Neural cell (in vitro differentiated cells): ENCODE data around the gene CCDC9. TPM values are rescaled to one million over a fixed set of nuclear protein-coding genes. Genes with fewer than 3 reads are reported as not detected.
A peak's percentile ranks its signal among the peaks of the same experiment; 100 is the strongest.

Experiments used
- H2AFZ ChIP-seq: fragments of 200-600, 300-800 bp; sonication (generic), shearing (Covaris generic); 2 replicates; pipeline ENCODE4 v1.6.0; 2014; ENCODE audit warnings: low read depth, mild to moderate bottlenecking, antibody characterized with exemption, low read length, moderate library complexity
- H3F3A ChIP-seq: fragments of 200-600 bp; shearing (Covaris generic); 2 replicates; pipeline ENCODE4 v1.6.1; 2016; ENCODE audit warnings: mild to moderate bottlenecking, moderate library complexity, mixed read lengths, antibody characterized with exemption, low read length; ENCODE audit not compliant: insufficient read depth, poor library complexity, severe bottlenecking
- H3K27ac ChIP-seq: fragments of 200-600, 300-800 bp; sonication (generic), shearing (Covaris generic); 2 replicates; pipeline ENCODE4 v1.5.1; 2014; ENCODE audit warnings: mild to moderate bottlenecking, low read length, moderate library complexity
- H3K27me3 ChIP-seq: fragments of 300-800, 200-600 bp; sonication (generic), shearing (Covaris generic); 2 replicates; pipeline ENCODE4 v1.6.0; 2014; ENCODE audit warnings: mild to moderate bottlenecking, low read depth, low read length, moderate library complexity; ENCODE audit not compliant: insufficient read depth
- H3K36me3 ChIP-seq: fragments of 300-800, 200-600 bp; sonication (generic), shearing (Covaris generic); 2 replicates; pipeline ENCODE4 v1.5.1; 2014; ENCODE audit warnings: mild to moderate bottlenecking, antibody characterized with exemption, low read length, moderate library complexity; ENCODE audit not compliant: insufficient read depth
- H3K4me2 ChIP-seq: fragments of 300-800, 200-600 bp; sonication (generic), shearing (Covaris generic); 2 replicates; pipeline ENCODE4 v1.6.0; 2014; ENCODE audit warnings: mild to moderate bottlenecking, low read length
- H3K4me3 ChIP-seq: fragments of 300-800, 200-600 bp; sonication (generic), shearing (Covaris generic); 2 replicates; pipeline ENCODE4 v1.5.1; 2014; ENCODE audit warnings: mild to moderate bottlenecking, low read length, moderate library complexity
- H3K79me2 ChIP-seq: fragments of 200-600 bp; shearing (Covaris generic); replicated peaks from 2 replicates; pipeline ENCODE4 v1.6.0; 2014; ENCODE audit warnings: mild to moderate bottlenecking, low read length, moderate library complexity; ENCODE audit not compliant: insufficient read depth
- H3K9ac ChIP-seq: fragments of 300-800, 200-600 bp; sonication (generic), shearing (Covaris generic); 2 replicates; pipeline ENCODE4 v1.6.1; 2016; ENCODE audit warnings: mild to moderate bottlenecking, low read length, mixed read lengths
- H3K9me2 ChIP-seq: fragments of 200-600 bp; shearing (Covaris generic); 2 replicates; pipeline ENCODE4 v1.6.1; 2016; ENCODE audit warnings: mild to moderate bottlenecking, low read length, mixed read lengths; ENCODE audit not compliant: insufficient read depth
- H3K9me3 ChIP-seq: fragments of 200-600, 300-800 bp; sonication (generic), shearing (Covaris generic); 2 replicates; pipeline ENCODE4 v1.6.1; 2016; ENCODE audit warnings: mild to moderate bottlenecking, mixed run types, low read length, moderate library complexity, mixed read lengths
- H4K20me1 ChIP-seq: fragments of 200-600 bp; shearing (Covaris generic); 2 replicates; pipeline ENCODE4 v1.6.1; 2016; ENCODE audit warnings: mild to moderate bottlenecking, mixed run types; ENCODE audit not compliant: insufficient read depth
- CTCF ChIP-seq: fragments of 450-650 bp; IDR thresholded peaks from 2 replicates; pipeline ENCODE4 v1.5.1; 2014; ENCODE audit warnings: antibody characterized with exemption, mild to moderate bottlenecking, moderate library complexity; ENCODE audit not compliant: poor library complexity, severe bottlenecking
- EP300 ChIP-seq: fragments of 450-650 bp; conservative IDR thresholded peaks from 2 replicates; pipeline ENCODE4 v1.6.1; 2014; ENCODE audit warnings: antibody characterized with exemption, mild to moderate bottlenecking, moderate library complexity; ENCODE audit not compliant: poor library complexity, severe bottlenecking
- EZH2 ChIP-seq: fragments of 200-600, 300-800 bp; shearing (Covaris generic), sonication (generic); IDR thresholded peaks from 2 replicates; pipeline ENCODE4 v1.6.1; 2014; ENCODE audit warnings: antibody characterized with exemption, low read length, borderline replicate concordance, mild to moderate bottlenecking; ENCODE audit not compliant: insufficient read depth, poor library complexity, severe bottlenecking
- MXI1 ChIP-seq: fragments of 450-650 bp; conservative IDR thresholded peaks from 2 replicates; pipeline ENCODE4 v1.6.1; 2014; ENCODE audit warnings: antibody characterized with exemption, mild to moderate bottlenecking; ENCODE audit not compliant: poor library complexity, severe bottlenecking
- POLR2AphosphoS5 ChIP-seq: IDR thresholded peaks from 2 replicates; pipeline ENCODE4 v1.6.1; 2012
- RAD21 ChIP-seq: fragments of 450-650 bp; conservative IDR thresholded peaks from 2 replicates; pipeline ENCODE4 v1.6.1; 2014; ENCODE audit warnings: antibody characterized with exemption, mild to moderate bottlenecking, moderate library complexity
- REST ChIP-seq: IDR thresholded peaks from 2 replicates; pipeline ENCODE4 v1.6.1; 2012; ENCODE audit warnings: borderline replicate concordance
- SMC3 ChIP-seq: fragments of 450-650 bp; conservative IDR thresholded peaks from 2 replicates; pipeline ENCODE4 v1.6.1; 2014; ENCODE audit warnings: antibody characterized with exemption, mild to moderate bottlenecking, moderate library complexity; ENCODE audit not compliant: poor library complexity
- TAF1 ChIP-seq: IDR thresholded peaks from 2 replicates; pipeline ENCODE4 v1.6.1; 2012; ENCODE audit warnings: low read depth
- polyA plus RNA-seq: library from polyadenylated mRNA; depleted of rRNA; stranded (reverse); fragments of >200 nt; gene quantifications from 2 replicates; pipeline ENCODE4 v1.2.3, GENCODE V29; 2014

CCDC9 gene
- polyA plus RNA-seq, 1 donor from 2014 or later, result 2.1 TPM

DNA sequence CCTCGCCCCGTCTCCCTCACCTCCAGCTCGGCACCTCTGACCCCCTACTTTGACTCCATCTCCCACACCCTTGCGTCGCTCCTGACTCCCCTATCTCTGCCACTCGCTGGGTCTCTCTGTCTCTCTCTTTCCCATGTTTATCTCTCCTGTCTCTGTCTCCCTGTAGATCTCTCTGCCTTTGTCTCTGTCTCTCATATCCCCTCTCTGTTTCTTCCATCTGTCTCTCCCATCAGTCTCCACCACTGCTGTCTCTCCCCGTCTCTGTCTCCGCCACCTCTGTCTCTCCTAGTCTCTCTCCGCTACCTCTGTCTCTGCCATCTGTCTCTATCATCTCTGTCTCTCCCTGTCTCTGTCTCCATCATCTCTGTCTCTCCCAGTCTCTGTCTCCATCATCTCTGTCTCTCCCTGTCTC is 13.0 kb upstream of the CCDC9 start:
- H3K27ac ChIP-seq, result peak overlapping the region; percentile 9
- H3K27me3 ChIP-seq, result no peaks in the 10 kb centered on the region
- peak overlapping the region; percentile 43 for H3K4me3 ChIP-seq

DNA sequence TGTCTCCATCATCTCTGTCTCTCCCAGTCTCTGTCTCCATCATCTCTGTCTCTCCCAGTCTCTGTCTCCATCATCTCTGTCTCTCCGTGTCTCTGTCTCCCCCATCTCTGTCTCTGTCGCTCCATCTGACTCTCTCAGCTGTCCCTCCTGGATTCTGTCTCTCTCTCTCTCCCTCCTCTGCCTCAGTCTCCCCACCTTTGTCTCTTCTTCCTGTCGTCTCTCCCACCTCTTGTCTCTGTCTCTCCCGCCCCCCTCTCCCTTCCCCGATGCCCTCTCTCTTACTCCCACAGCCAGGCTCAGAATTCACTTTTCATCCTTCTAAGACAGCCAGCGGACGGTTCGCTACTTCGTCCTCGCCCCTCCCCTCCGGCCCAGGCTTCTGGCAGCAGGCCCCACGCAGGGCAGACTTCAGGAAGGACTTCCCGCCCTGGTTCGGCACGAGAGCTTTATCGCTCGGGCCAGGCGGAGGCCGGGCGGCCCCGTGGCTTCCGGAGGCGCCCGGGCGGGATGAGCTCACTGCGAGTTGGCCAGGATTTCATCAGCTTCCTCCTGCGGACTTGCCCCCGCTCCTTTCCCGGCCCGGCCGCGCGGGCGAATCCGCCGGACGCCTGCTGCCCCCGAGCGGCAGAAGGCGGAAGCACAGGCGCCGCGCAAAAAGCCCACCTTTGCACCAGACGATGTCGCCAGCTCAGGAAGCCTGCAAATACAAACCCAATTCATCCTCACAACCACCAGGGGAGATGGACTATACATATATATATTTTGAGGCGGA is 12.4 kb upstream of the CCDC9 start:
- Histone ChIP-seq H3K9me3 (no peaks in the 10 kb centered on the region), H3K9ac (peak overlapping the region; percentile 55), H3K27ac (peak overlapping the region; percentile 48), H3K4me2 (no peak overlapping the region), H3K36me3 (no peaks in the 10 kb centered on the region), H4K20me1 (no peaks in the 10 kb centered on the region), H3K9me2 (no peaks in the 10 kb centered on the region), H3F3A (no peaks in the 10 kb centered on the region), H2AFZ (no peak overlapping the region), H3K27me3 (no peaks in the 10 kb centered on the region), H3K79me2 (no peaks in the 10 kb centered on the region), H3K4me3 (peak overlapping the region; percentile 61)
- TF ChIP-seq SMC3, result peak; percentile 92
- peak; percentile 9 for TF ChIP-seq POLR2AphosphoS5
- peak; percentile 100 for TF ChIP-seq CTCF
- peak; percentile 66 for TF ChIP-seq EP300
- no peak for TF ChIP-seq TAF1
- peak; percentile 28 for TF ChIP-seq MXI1
- no peak for TF ChIP-seq EZH2
- peak; percentile 99 for TF ChIP-seq RAD21

More for the DNA sequence above, 13.0 kb upstream of the CCDC9 start:
- Histone ChIP-seq H4K20me1 (no peaks in the 10 kb centered on the region), H3K36me3 (no peaks in the 10 kb centered on the region), H3F3A (no peaks in the 10 kb centered on the region), H3K4me2 (no peak overlapping the region), H3K9ac (peak overlapping the region; percentile 55), H3K9me2 (no peaks in the 10 kb centered on the region), H3K79me2 (no peaks in the 10 kb centered on the region), H2AFZ (no peak overlapping the region), H3K9me3 (no peaks in the 10 kb centered on the region)
- TF ChIP-seq TAF1, result no peak
- no peak for TF ChIP-seq EZH2
- no peak for TF ChIP-seq POLR2AphosphoS5
- no peak for TF ChIP-seq EP300
- no peak for TF ChIP-seq MXI1
- no peak for TF ChIP-seq REST
- TF ChIP-seq RAD21, result no peak
- TF ChIP-seq CTCF, result no peak
- no peak for TF ChIP-seq SMC3
